HTR-8/SVneo (cell line): ENCODE data around the gene GLCCI1.
"Not testable (repeated sequence)": the region's sequence is repeated elsewhere in the genome, so short reads cannot be mapped to it uniquely, and the experiment has no call there.

Experiments used
- DNase-seq: peaks from one replicate; pipeline ENCODE4 v3.0.0; 2011; ENCODE audit warnings: low spot score, mixed read lengths; ENCODE audit not compliant: insufficient read length
- FAIRE-seq: peaks from 2 replicates; lab custom pipeline; 2011; peaks lifted over from hg19 to GRCh38; lab: Jason Lieb, UNC

GLCCI1 gene

GRCh38 chr7:8084836-8085235 lies 116.2 kb downstream of the GLCCI1 start:
- DNase-seq (no peak), FAIRE-seq (no peak)

GRCh38 chr7:8085420-8085819 lies 116.8 kb downstream of the GLCCI1 start:
- no peak for FAIRE-seq
- DNase-seq, result no peak

- no peak for DNase-seq
- FAIRE-seq, result no peak
Measured at GRCh38 chr7:8086239-8086638, 117.6 kb downstream of the GLCCI1 start.

- FAIRE-seq (no peak), DNase-seq (no peak)
Measured at GRCh38 chr7:8089036-8089780, 120.6 kb downstream of the GLCCI1 start.

GRCh38 chr7:8092140-8092539 lies 123.5 kb downstream of the GLCCI1 start:
- FAIRE-seq, result no peak
- no peak for DNase-seq

GRCh38 chr7:8094164-8095140 lies 125.9 kb downstream of the GLCCI1 start:
- FAIRE-seq, result no peak

GRCh38 chr7:8101292-8101691 lies 132.7 kb downstream of the GLCCI1 start:
- not testable (repeated sequence) for DNase-seq, FAIRE-seq

More at GRCh38 chr7:8094164-8095140, 125.9 kb downstream of the GLCCI1 start:
- no peak for DNase-seq

GRCh38 chr7:8103282-8103681 lies 134.7 kb downstream of the GLCCI1 start:
- DNase-seq (no peak), FAIRE-seq (no peak)

GRCh38 chr7:8105449-8106095 lies 137.0 kb downstream of the GLCCI1 start:
- no peak for FAIRE-seq
- no peak for DNase-seq

- FAIRE-seq (no peak), DNase-seq (no peak)
Measured at GRCh38 chr7:8109196-8110022, 140.8 kb downstream of the GLCCI1 start.

- FAIRE-seq (no peak), DNase-seq (no peak)
Measured at GRCh38 chr7:8111282-8111960, 142.8 kb downstream of the GLCCI1 start.

- FAIRE-seq (no peak), DNase-seq (no peak)
Measured at GRCh38 chr7:8112685-8113084, 144.1 kb downstream of the GLCCI1 start.

- FAIRE-seq, result no peak
Measured at GRCh38 chr7:8113184-8113583, 144.6 kb downstream of the GLCCI1 start.

GRCh38 chr7:8114175-8114574 lies 145.6 kb downstream of the GLCCI1 start:
- no peak for DNase-seq
- no peak for FAIRE-seq

More at GRCh38 chr7:8113184-8113583, 144.6 kb downstream of the GLCCI1 start:
- no peak for DNase-seq

- no peak for FAIRE-seq
- DNase-seq, result no peak
Measured at GRCh38 chr7:8115547-8116402, 147.2 kb downstream of the GLCCI1 start.

GRCh38 chr7:8117195-8117594 lies 148.6 kb downstream of the GLCCI1 start:
- DNase-seq (no peak), FAIRE-seq (no peak)

- DNase-seq (no peak), FAIRE-seq (no peak)
Measured at GRCh38 chr7:8119262-8119661, 150.7 kb downstream of the GLCCI1 start.

- FAIRE-seq (no peak), DNase-seq (no peak)
Measured at GRCh38 chr7:8120390-8121058, 151.9 kb downstream of the GLCCI1 start.
